ENCODE measurements around the gene SLC25A13. TPM values are rescaled to one million over a fixed set of nuclear protein-coding genes. Genes with fewer than 3 reads are reported as not detected.

SLC25A13 gene
- total and polyA plus RNA-seq, 2 of the 13 experiments (the other 11 are each of a cell fraction or from before 2014, with no cell fraction given): 36.2 to 84.9 TPM

DNA sequence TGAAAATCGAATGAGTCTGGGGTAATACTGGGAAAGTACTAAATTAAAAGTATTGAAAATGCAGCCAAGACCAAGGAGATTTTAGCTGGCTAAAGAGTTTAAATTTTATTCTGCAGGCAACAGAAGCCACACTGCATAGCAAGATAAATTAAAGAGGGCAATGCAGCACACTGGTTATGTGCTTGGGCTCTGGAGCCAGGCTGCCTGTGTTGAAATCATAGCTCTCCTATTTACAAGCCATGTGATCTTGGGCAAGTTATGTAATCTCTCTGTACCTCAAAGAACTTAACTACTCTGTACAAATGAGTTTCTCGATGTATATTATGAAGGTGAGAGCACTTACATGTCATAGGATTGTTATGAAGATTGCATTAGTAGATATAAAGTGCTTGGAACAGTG lies 9.9 kb downstream of the SLC25A13 start:
- in situ Hi-C loops (cut with HindIII; ENCODE audit: extremely low pct_ligation_motif_present, low pct_unique_long_range_greater_than_20kb) (loop anchor here (25.0 kb wide), 1 partner anchor 700 kb away; the partner anchor contains the start of genes DLX5 and DLX6), intact Hi-C loops (cut with micrococcal nuclease; ENCODE audit: unreplicated experiment) (no loop called here)
- ChIA-PET CTCF (ENCODE audit: low intra/inter-chr PET ratio, low total read pairs) (no interaction called here), POLR2A (interaction anchor here (0.5 to 1.4 kb wide), 4 partner anchors 8 to 702 kb away, joined by 3 to 6 read pairs (median 3); no protein-coding TSS in a partner anchor)
- DNase-seq (ENCODE audit: low spot score) (peak; percentile 30), FAIRE-seq (no peak), ATAC-seq (no peak; the same call in 2 of the 3 replicates)
- Histone ChIP-seq H3K27me3 (ENCODE audit: control insufficient read depth in 1 of 2, insufficient read depth in 2 of 2, low read length in 2 of 2) (no peaks in the 10 kb centered on the region), H3K4me2 (ENCODE audit: low read depth, low read length) (no peak overlapping the region), H3K27ac (ENCODE audit: extremely low read length, insufficient read depth, low read length) (no peak overlapping the region), H3K36me3 (replicated peaks in 1 of 2; ENCODE audit: control insufficient read depth in 1 of 2, insufficient read depth in 2 of 2, low read length in 2 of 2) (peaks cover 3 to 15% of the 10 kb centered on the region in 2 experiments; a peak in 4 of 5 replicates), H4K20me1 (ENCODE audit: insufficient read depth, low read length) (peaks cover 53% of the 10 kb centered on the region), H3K79me2 (ENCODE audit: insufficient read depth, low read length) (peaks cover 97% of the 10 kb centered on the region), H3K4me1 (ENCODE audit: insufficient read depth, low read length) (peaks cover 88% of the 10 kb centered on the region), H3K4me3 (replicated peaks in 1 of 3; ENCODE audit: insufficient read depth in 1 of 3, low read depth in 2 of 3, low read length in 3 of 3) (no peak overlapping the region), H3K9me3 (ENCODE audit: low read length) (no peaks in the 10 kb centered on the region), H2AFZ (ENCODE audit: low read length) (no peak overlapping the region), H3K9ac (ENCODE audit: insufficient read depth, low read depth, low read length) (no peak overlapping the region)
- BruUV-seq (replicated peaks): no TSS peak
- 52% methylated on average over 2 of the region's 2 CpGs for WGBS (ENCODE audit: low lambda C conversion rate)
- no peak for TF ChIP-seq ZNF580 (CRISPR knock-in tag; IDR thresholded peaks at IDR 0.05; ENCODE audit: borderline replicate concordance, low read depth)
- TF ChIP-seq NFE2L1 (CRISPR knock-in tag; IDR thresholded peaks at IDR 0.05; ENCODE audit: borderline replicate concordance): no peak
- no peak for TF ChIP-seq IRF2 (CRISPR knock-in tag; IDR thresholded peaks at IDR 0.05)
- TF ChIP-seq ZC3H4 (CRISPR knock-in tag; IDR thresholded peaks at IDR 0.05; ENCODE audit: borderline replicate concordance): no peak
- TF ChIP-seq MYPOP (CRISPR knock-in tag; IDR thresholded peaks at IDR 0.05): no peak
- TF ChIP-seq, protein P1, sequence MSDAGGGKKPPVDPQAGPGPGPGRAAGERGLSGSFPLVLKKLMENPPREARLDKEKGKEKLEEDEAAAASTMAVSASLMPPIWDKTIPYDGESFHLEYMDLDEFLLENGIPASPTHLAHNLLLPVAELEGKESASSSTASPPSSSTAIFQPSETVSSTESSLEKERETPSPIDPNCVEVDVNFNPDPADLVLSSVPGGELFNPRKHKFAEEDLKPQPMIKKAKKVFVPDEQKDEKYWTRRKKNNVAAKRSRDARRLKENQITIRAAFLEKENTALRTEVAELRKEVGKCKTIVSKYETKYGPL (CRISPR knock-in tag; IDR thresholded peaks at IDR 0.05): peak; percentile 46; the same call in 1 of the 2 replicates
- TF ChIP-seq RFXAP (CRISPR knock-in tag; IDR thresholded peaks at IDR 0.05; ENCODE audit: borderline replicate concordance): no peak
- TF ChIP-seq, protein P2, sequence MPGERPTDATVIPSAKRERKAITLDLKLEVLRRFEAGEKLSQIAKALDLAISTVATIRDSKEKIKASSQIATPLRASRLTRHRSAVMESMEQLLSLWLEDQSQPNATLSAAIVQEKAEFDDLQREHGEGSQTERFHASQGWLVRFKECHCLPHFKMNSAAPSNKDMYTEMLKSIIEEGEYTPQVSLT (CRISPR knock-in tag; IDR thresholded peaks at IDR 0.05; ENCODE audit: borderline replicate concordance, low read depth): no peak
- no peak for TF ChIP-seq SOX13 (IDR thresholded peaks at IDR 0.05)
- TF ChIP-seq SOX13 (CRISPR knock-in tag; conservative IDR thresholded peaks at IDR 0.05 in 1 of 2, IDR thresholded peaks at IDR 0.05 in 1 of 2): 0 out of 4 replicates have a peak, but pooled peaks of 1 of the 2 experiments have one; percentile 8
- no peak for TF ChIP-seq ZNF44 (CRISPR knock-in tag; IDR thresholded peaks at IDR 0.05)
- no peak for TF ChIP-seq FOXK1 (CRISPR knock-in tag; IDR thresholded peaks at IDR 0.05; ENCODE audit: borderline replicate concordance, low read depth)
- TF ChIP-seq CC2D1A (CRISPR knock-in tag; IDR thresholded peaks at IDR 0.05): no peak
- TF ChIP-seq ZMYM3 (CRISPR knock-in tag; IDR thresholded peaks at IDR 0.05): no peak
- TF ChIP-seq LCORL (IDR thresholded peaks at IDR 0.05): no peak
- peak; percentile 35; the same call in 1 of the 2 replicates for TF ChIP-seq LCORL (CRISPR knock-in tag; IDR thresholded peaks at IDR 0.05)
- TF ChIP-seq HMGA1 (CRISPR knock-in tag; conservative IDR thresholded peaks at IDR 0.05): no peak
- TF ChIP-seq ZNF296 (CRISPR knock-in tag; conservative IDR thresholded peaks at IDR 0.05): no peak
- TF ChIP-seq CEBPZ (IDR thresholded peaks at IDR 0.05; ENCODE audit: low read length): no peak
